SU-DHL-6 (cell line): ENCODE measurements around the gene YLPM1.

Source experiments
- H2AFZ ChIP-seq: fragments of 200-600 bp; sonication (generic); 2 replicates; pipeline ENCODE4 v1.6.1; 2014; ENCODE audit warnings: low read depth, mild to moderate bottlenecking, moderate library complexity, mixed read lengths, antibody characterized with exemption, low read length; ENCODE audit not compliant: severe bottlenecking
- H3F3A ChIP-seq: fragments of 200-600 bp; shearing (Covaris generic); 2 replicates; pipeline ENCODE4 v1.6.0; 2016; ENCODE audit warnings: antibody characterized with exemption, mild to moderate bottlenecking; ENCODE audit not compliant: insufficient read depth
- H3K27ac ChIP-seq: fragments of 200-600 bp; sonication (generic); 2 replicates; pipeline ENCODE4 v1.5.1; 2016; ENCODE audit warnings: low read depth, mild to moderate bottlenecking, low read length, moderate library complexity, mixed read lengths
- H3K27me3 ChIP-seq: fragments of 200-600 bp; sonication (generic), shearing (Covaris generic); 2 replicates; pipeline ENCODE4 v1.6.0; 2014; ENCODE audit warnings: mild to moderate bottlenecking, low read length
- H3K36me3 ChIP-seq: fragments of 200-600 bp; sonication (generic); 2 replicates; pipeline ENCODE4 v1.6.1; 2014; ENCODE audit warnings: mild to moderate bottlenecking, low read length, mixed read lengths
- H3K4me2 ChIP-seq: fragments of 300-600, 200-600 bp; shearing (Covaris generic), sonication (generic); 2 replicates; pipeline ENCODE4 v1.6.0; 2014; ENCODE audit warnings: low read length, low read depth, mild to moderate bottlenecking; ENCODE audit not compliant: poor library complexity, severe bottlenecking
- H3K4me3 ChIP-seq: fragments of 200-600 bp; sonication (generic); 2 replicates; pipeline ENCODE4 v1.5.1; 2014; ENCODE audit warnings: antibody characterized with exemption, low read length, mild to moderate bottlenecking, mixed read lengths; ENCODE audit not compliant: insufficient read depth, poor library complexity, severe bottlenecking
- H3K79me2 ChIP-seq: fragments of 200-600 bp; sonication (generic); 2 replicates; pipeline ENCODE4 v1.6.1; 2014; ENCODE audit warnings: mild to moderate bottlenecking, low read length, moderate library complexity; ENCODE audit not compliant: insufficient read depth
- H3K9ac ChIP-seq: fragments of 200-600 bp; sonication (generic); 2 replicates; pipeline ENCODE4 v1.7.0; 2014; ENCODE audit warnings: mild to moderate bottlenecking, low read length
- H3K9me2 ChIP-seq: fragments of 200-600 bp; sonication (generic); replicated peaks from 2 replicates; pipeline ENCODE4 v1.6.1; 2014; ENCODE audit warnings: low read length; ENCODE audit not compliant: insufficient read depth
- H3K9me3 ChIP-seq: fragments of 200-600 bp; sonication (generic); 2 replicates; pipeline ENCODE4 v1.6.1; 2014; ENCODE audit warnings: low read length, mixed read lengths; ENCODE audit not compliant: insufficient read depth
- H4K20me1 ChIP-seq: fragments of 200-600 bp; sonication (generic); 2 replicates; pipeline ENCODE4 v1.6.1; 2014; ENCODE audit warnings: low read depth, mild to moderate bottlenecking, antibody characterized with exemption, low read length, moderate library complexity, mixed read lengths
- CTCF ChIP-seq: fragments of 200-600 bp; sonication (generic); IDR thresholded peaks from one replicate; pipeline ENCODE4 v1.5.1; 2017; ENCODE audit warnings: antibody characterized with exemption, mild to moderate bottlenecking, low read length, moderate library complexity; ENCODE audit not compliant: insufficient read depth, poor library complexity, severe bottlenecking
- EZH2phosphoT487 ChIP-seq: fragments of 200-600 bp; sonication (generic), shearing (Covaris generic); conservative IDR thresholded peaks from 2 replicates; pipeline ENCODE4 v1.6.1; 2018; ENCODE audit warnings: mild to moderate bottlenecking, antibody characterized with exemption, low read length, moderate library complexity, mixed read lengths

The YLPM1 gene

DNA sequence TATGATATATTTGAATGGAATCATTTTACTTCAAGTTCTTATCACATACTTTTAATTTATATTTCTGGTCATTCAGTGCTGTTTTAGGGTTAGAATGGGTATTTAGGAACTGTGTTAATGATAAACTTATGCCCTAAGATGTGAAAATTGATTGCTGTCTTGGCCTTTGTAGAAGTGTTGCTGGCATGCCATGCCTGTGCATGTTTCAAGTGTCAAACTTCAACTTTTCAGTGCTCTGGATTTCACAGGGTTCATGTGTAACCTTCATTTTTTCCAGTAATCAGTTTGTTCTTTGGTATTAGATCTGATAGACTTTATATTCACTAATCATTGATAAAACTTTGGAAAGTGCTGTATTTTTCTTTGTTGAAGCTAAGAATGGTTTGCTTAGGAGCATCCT is 36.6 kb downstream of the YLPM1 start:
- TF ChIP-seq CTCF = no peak
- TF ChIP-seq EZH2phosphoT487 = no peak
- H3K79me2 ChIP-seq = peaks cover 24% of the 10 kb centered on the region

DNA sequence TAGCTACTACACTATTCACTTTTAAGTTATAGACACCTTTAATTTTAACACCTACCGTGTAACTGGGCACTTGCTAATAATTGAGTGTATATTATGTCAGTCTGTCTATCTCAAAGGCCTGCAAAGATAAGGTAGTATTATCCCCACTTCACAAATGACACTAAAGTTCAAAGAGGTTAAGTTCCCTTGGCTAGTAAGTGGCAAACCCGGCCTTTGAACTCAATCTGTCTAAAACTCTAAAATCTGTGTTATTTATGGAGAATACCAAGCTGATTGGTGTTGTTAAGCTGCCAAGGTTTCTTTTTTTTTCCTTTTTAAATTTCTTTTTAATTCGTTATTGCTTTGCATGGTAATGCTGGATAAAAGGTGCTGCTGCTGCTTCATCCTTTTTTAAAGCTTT is 37.7 kb downstream of the YLPM1 start:
- H3K9me3 ChIP-seq = no peaks in the 10 kb centered on the region
- no peak overlapping the region for H3K27ac ChIP-seq
- no peak overlapping the region for H3K4me3 ChIP-seq
- 0 out of 2 replicates have a peak, but pooled peaks cover 3% of the 10 kb centered on the region for H3F3A ChIP-seq
- TF ChIP-seq CTCF = no peak
- H2AFZ ChIP-seq = no peak overlapping the region
- no peak overlapping the region for H3K4me2 ChIP-seq
- H3K9ac ChIP-seq = no peak overlapping the region
- no peaks in the 10 kb centered on the region for H3K27me3 ChIP-seq
- H4K20me1 ChIP-seq = no peaks in the 10 kb centered on the region
- H3K79me2 ChIP-seq = peaks cover 13% of the 10 kb centered on the region
- H3K36me3 ChIP-seq = peaks cover 4% of the 10 kb centered on the region; the same call in 1 of the 2 replicates
- no peaks in the 10 kb centered on the region for H3K9me2 ChIP-seq

More for the DNA sequence above, 36.6 kb downstream of the YLPM1 start:
- Histone ChIP-seq H3F3A (0 out of 2 replicates have a peak, but pooled peaks cover 3% of the 10 kb centered on the region), H2AFZ (no peak overlapping the region), H3K9ac (no peak overlapping the region), H3K27ac (no peak overlapping the region), H3K9me2 (no peaks in the 10 kb centered on the region), H3K27me3 (no peaks in the 10 kb centered on the region), H4K20me1 (no peaks in the 10 kb centered on the region), H3K4me2 (no peak overlapping the region), H3K4me3 (no peak overlapping the region), H3K36me3 (peaks cover 4% of the 10 kb centered on the region; the same call in 1 of the 2 replicates), H3K9me3 (no peaks in the 10 kb centered on the region)

- Histone ChIP-seq H3K9me3 (no peaks in the 10 kb centered on the region), H3K9me2 (no peaks in the 10 kb centered on the region), H3K9ac (no peak overlapping the region), H3K36me3 (0 out of 2 replicates have a peak, but pooled peaks cover 4% of the 10 kb centered on the region), H3K4me2 (no peak overlapping the region), H3K4me3 (no peak overlapping the region), H3K79me2 (peaks cover 13% of the 10 kb centered on the region), H3K27me3 (no peaks in the 10 kb centered on the region), H4K20me1 (no peaks in the 10 kb centered on the region), H2AFZ (no peak overlapping the region), H3F3A (0 out of 2 replicates have a peak, but pooled peaks cover 3% of the 10 kb centered on the region), H3K27ac (no peak overlapping the region)
- no peak for TF ChIP-seq CTCF
- TF ChIP-seq EZH2phosphoT487 = no peak
Observed at GRCh38 chr14:74801396-74801795, 38.3 kb downstream of the YLPM1 start.
